Osteoblast (primary cell): ENCODE results near the gene RRP15. TPM values are rescaled to one million over a fixed set of nuclear protein-coding genes. Genes with fewer than 3 reads are reported as not detected.

Experiments used
- DNase-seq: peaks from one replicate; pipeline ENCODE4 v3.0.0; 2011; ENCODE audit warnings: low spot score, mixed read lengths; ENCODE audit not compliant: insufficient read length; ENCODE audit errors: missing footprints
- H2AFZ ChIP-seq: 2 replicates; pipeline ENCODE4 v1.6.0; 2011; ENCODE audit warnings: mild to moderate bottlenecking, low read length
- H3K27ac ChIP-seq: 2 replicates; pipeline ENCODE4 v1.5.1; 2011; ENCODE audit warnings: mild to moderate bottlenecking, low read depth, low read length, moderate library complexity
- H3K27me3 ChIP-seq: 2 replicates; pipeline ENCODE4 v1.6.0; 2012; ENCODE audit warnings: mild to moderate bottlenecking, control low read depth, inconsistent platforms, low read length, moderate library complexity; ENCODE audit not compliant: insufficient read depth
- H3K36me3 ChIP-seq: 2 replicates; pipeline ENCODE4 v1.5.1; 2011; ENCODE audit warnings: mild to moderate bottlenecking, low read length, control low read depth, moderate library complexity; ENCODE audit not compliant: insufficient read depth
- H3K4me1 ChIP-seq: 2 replicates; pipeline ENCODE4 v1.5.1; 2011; ENCODE audit warnings: mild to moderate bottlenecking, low read length, control low read depth, moderate library complexity; ENCODE audit not compliant: insufficient read depth
- H3K4me2 ChIP-seq: 2 replicates; pipeline ENCODE4 v1.6.0; 2011; ENCODE audit warnings: mild to moderate bottlenecking, low read length; ENCODE audit not compliant: insufficient read depth
- H3K4me3 ChIP-seq: fragments of 200-600 bp; sonication (generic); 3 replicates; pipeline ENCODE4 v1.5.1; 2012; ENCODE audit warnings: mild to moderate bottlenecking, low read length, inconsistent platforms; ENCODE audit not compliant: insufficient read depth
- H3K79me2 ChIP-seq: 2 replicates; pipeline ENCODE4 v1.6.0; 2012; ENCODE audit warnings: mild to moderate bottlenecking, low read length, control low read depth, inconsistent platforms; ENCODE audit not compliant: insufficient read depth
- H3K9me3 ChIP-seq: 2 replicates; pipeline ENCODE4 v1.5.1; 2011; ENCODE audit warnings: low read depth, low read length, control low read depth
- H4K20me1 ChIP-seq: 2 replicates; pipeline ENCODE4 v1.6.0; 2012; ENCODE audit warnings: mild to moderate bottlenecking, low read length, control low read depth; ENCODE audit not compliant: insufficient read depth
- small RNA-seq: library from RNA; depleted of rRNA; stranded (forward); fragments of <200 nt; gene quantifications from one replicate; pipeline ENCODE3, GENCODE V24; 2012
- total RNA-seq: library from RNA; depleted of rRNA; stranded (reverse); fragments of >200 nt; gene quantifications from 2 replicates; pipeline ENCODE4 v1.2.3, GENCODE V29; 2012
- TF ChIP-seq, protein P1 (sequence below): IDR thresholded peaks from 2 replicates; pipeline ENCODE4 v1.5.1; 2011; ENCODE audit warnings: mild to moderate bottlenecking, low read depth, low read length, moderate library complexity; ENCODE audit errors: extremely low read depth

RRP15 gene
- total RNA-seq, 1 donor, result 10.9 TPM

GRCh38 chr1:218384581-218384993 is 99.5 kb downstream of the RRP15 start:
- Histone ChIP-seq H3K4me1 (peaks cover 38% of the 10 kb centered on the region), H3K9me3 (no peaks in the 10 kb centered on the region), H3K4me3 (no peak overlapping the region), H2AFZ (no peak overlapping the region), H3K79me2 (peaks cover 65% of the 10 kb centered on the region), H3K27me3 (no peaks in the 10 kb centered on the region), H3K36me3 (no peaks in the 10 kb centered on the region), H4K20me1 (no peaks in the 10 kb centered on the region), H3K4me2 (peak overlapping the region; percentile 50), H3K27ac (peak overlapping the region; percentile 77)
- TF ChIP-seq, protein P1, sequence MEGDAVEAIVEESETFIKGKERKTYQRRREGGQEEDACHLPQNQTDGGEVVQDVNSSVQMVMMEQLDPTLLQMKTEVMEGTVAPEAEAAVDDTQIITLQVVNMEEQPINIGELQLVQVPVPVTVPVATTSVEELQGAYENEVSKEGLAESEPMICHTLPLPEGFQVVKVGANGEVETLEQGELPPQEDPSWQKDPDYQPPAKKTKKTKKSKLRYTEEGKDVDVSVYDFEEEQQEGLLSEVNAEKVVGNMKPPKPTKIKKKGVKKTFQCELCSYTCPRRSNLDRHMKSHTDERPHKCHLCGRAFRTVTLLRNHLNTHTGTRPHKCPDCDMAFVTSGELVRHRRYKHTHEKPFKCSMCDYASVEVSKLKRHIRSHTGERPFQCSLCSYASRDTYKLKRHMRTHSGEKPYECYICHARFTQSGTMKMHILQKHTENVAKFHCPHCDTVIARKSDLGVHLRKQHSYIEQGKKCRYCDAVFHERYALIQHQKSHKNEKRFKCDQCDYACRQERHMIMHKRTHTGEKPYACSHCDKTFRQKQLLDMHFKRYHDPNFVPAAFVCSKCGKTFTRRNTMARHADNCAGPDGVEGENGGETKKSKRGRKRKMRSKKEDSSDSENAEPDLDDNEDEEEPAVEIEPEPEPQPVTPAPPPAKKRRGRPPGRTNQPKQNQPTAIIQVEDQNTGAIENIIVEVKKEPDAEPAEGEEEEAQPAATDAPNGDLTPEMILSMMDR, result no peak
- DNase-seq, result peak; percentile 18

Small RNA genes lying within 50 kb of the gene (small RNA-seq; reads per million reads assigned to genes)
- not detected for gene AC096638.1

Other genes with a start within 250 kb of the RRP15 start
- gene TGFB2, start 60.0 kb downstream of the RRP15 start, total RNA-seq, result 12.7 and 13.4 TPM in 2 replicates